OCI-LY1 (cell line): ENCODE measurements around the gene VWA2.

ENCODE experiments used
- EZH2 ChIP-seq: fragments of 200-600 bp; sonication (generic), shearing (Covaris generic); IDR thresholded peaks from 2 replicates; pipeline ENCODE4 v1.8.0; 2017; ENCODE audit warnings: borderline replicate concordance, mixed run types, mild to moderate bottlenecking, antibody characterized with exemption, low read length, moderate library complexity, mixed read lengths
- TF ChIP-seq, protein P1 (sequence below): fragments of 200-600 bp; sonication (generic), shearing (Covaris generic); IDR thresholded peaks from 2 replicates; pipeline ENCODE4 v1.5.1; 2017; ENCODE audit warnings: mild to moderate bottlenecking, antibody characterized with exemption, low read length, moderate library complexity, mixed read lengths

DNA sequence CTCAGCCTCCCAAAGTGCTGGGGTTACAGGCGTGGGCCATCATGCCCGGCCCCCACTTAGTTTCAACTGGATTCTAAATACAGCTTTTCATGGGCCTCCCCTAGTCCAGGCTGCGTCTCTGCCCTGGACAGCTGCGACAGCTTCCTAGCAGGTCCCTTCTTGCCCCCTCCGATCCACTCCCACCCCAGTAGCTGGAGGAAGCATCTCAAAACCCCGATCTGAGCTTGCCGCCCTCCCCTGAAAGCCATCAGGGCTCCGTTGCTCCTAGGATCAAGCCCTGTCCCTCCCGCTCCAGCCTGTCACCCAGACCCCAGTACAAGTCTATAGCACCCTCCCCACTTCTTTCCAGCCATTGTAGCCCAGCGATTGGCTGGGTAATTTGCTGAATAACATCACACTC lies 64.5 kb downstream of the VWA2 start:
- TF ChIP-seq EZH2: no peak
- TF ChIP-seq, protein P1, sequence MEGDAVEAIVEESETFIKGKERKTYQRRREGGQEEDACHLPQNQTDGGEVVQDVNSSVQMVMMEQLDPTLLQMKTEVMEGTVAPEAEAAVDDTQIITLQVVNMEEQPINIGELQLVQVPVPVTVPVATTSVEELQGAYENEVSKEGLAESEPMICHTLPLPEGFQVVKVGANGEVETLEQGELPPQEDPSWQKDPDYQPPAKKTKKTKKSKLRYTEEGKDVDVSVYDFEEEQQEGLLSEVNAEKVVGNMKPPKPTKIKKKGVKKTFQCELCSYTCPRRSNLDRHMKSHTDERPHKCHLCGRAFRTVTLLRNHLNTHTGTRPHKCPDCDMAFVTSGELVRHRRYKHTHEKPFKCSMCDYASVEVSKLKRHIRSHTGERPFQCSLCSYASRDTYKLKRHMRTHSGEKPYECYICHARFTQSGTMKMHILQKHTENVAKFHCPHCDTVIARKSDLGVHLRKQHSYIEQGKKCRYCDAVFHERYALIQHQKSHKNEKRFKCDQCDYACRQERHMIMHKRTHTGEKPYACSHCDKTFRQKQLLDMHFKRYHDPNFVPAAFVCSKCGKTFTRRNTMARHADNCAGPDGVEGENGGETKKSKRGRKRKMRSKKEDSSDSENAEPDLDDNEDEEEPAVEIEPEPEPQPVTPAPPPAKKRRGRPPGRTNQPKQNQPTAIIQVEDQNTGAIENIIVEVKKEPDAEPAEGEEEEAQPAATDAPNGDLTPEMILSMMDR: no peak
